DND-41 (cell line): ENCODE data around the gene FITM1.
A peak's percentile ranks its signal among the peaks of the same experiment; 100 is the strongest.

ENCODE experiments used
- ATAC-seq: fragments of 200-7000 bp; cut with Tn5 transposase; 3 replicates; pipeline ENCODE4 v1.9.1; 2021; ENCODE audit warnings: low read depth; ENCODE audit not compliant: insufficient read depth
- DNase-seq: peaks from one replicate; pipeline ENCODE4 v3.0.0-alpha.2; 2020
- H2AFZ ChIP-seq: 2 replicates; pipeline ENCODE4 v1.6.0; 2012; ENCODE audit warnings: low read depth, low read length
- H3K27ac ChIP-seq: 2 replicates; pipeline ENCODE4 v1.5.1; 2012; ENCODE audit warnings: low read length, inconsistent platforms
- H3K27me3 ChIP-seq: fragments of 200-600 bp; sonication (generic); 2 replicates; pipeline ENCODE4 v1.6.0; 2012; ENCODE audit warnings: low read length, mild to moderate bottlenecking, inconsistent platforms; ENCODE audit not compliant: insufficient read depth, poor library complexity
- H3K36me3 ChIP-seq: 2 replicates; pipeline ENCODE4 v1.5.1; 2012; ENCODE audit warnings: low read length, inconsistent platforms; ENCODE audit not compliant: insufficient read depth
- H3K4me1 ChIP-seq: 2 replicates; pipeline ENCODE4 v1.5.1; 2012; ENCODE audit warnings: mild to moderate bottlenecking, low read length; ENCODE audit not compliant: insufficient read depth
- H3K4me2 ChIP-seq: 2 replicates; pipeline ENCODE4 v1.6.0; 2012; ENCODE audit warnings: mild to moderate bottlenecking, moderate library complexity, low read length, inconsistent platforms; ENCODE audit not compliant: insufficient read depth
- H3K4me3 ChIP-seq, 2 experiments: fragments of 200-600 bp in 1 of 2; shearing (Covaris generic) in 1 of 2; 2 replicates each; pipeline ENCODE4 v1.5.1; 2012 to 2016; ENCODE audit warnings: inconsistent platforms in 2 of 2, low read length in 2 of 2, mild to moderate bottlenecking in 2 of 2, low read depth in 1 of 2, moderate library complexity in 1 of 2
- H3K79me2 ChIP-seq: 2 replicates; pipeline ENCODE4 v1.6.0; 2012; ENCODE audit warnings: low read length, inconsistent platforms; ENCODE audit not compliant: insufficient read depth
- H3K9ac ChIP-seq: 2 replicates; pipeline ENCODE4 v1.6.0; 2012; ENCODE audit warnings: low read depth, mild to moderate bottlenecking, inconsistent platforms, low read length, moderate library complexity
- H3K9me3 ChIP-seq: 2 replicates; pipeline ENCODE4 v1.5.1; 2012; ENCODE audit warnings: low read length, moderate library complexity, mild to moderate bottlenecking, inconsistent platforms; ENCODE audit not compliant: insufficient read depth, severe bottlenecking
- H4K20me1 ChIP-seq: 2 replicates; pipeline ENCODE4 v1.6.0; 2012; ENCODE audit warnings: low read length; ENCODE audit not compliant: insufficient read depth
- CTCF ChIP-seq: IDR thresholded peaks from 2 replicates; pipeline ENCODE4 v1.5.1; 2012; ENCODE audit warnings: borderline replicate concordance, low read length, moderate library complexity, mild to moderate bottlenecking; ENCODE audit not compliant: poor library complexity, severe bottlenecking; ENCODE audit errors: extremely low read depth
- EZH2 ChIP-seq: IDR thresholded peaks from 3 replicates; pipeline ENCODE4 v1.6.1; 2012; ENCODE audit warnings: borderline replicate concordance, low read depth, mild to moderate bottlenecking, moderate library complexity, low read length, inconsistent platforms; ENCODE audit not compliant: severe bottlenecking

Gene FITM1

GRCh38 chr14:24138396-24139271 lies 8.2 kb downstream of the FITM1 start:
- H3K9me3 ChIP-seq, result no peaks in the 10 kb centered on the region
- H3K27ac ChIP-seq, result no peak overlapping the region
- H3K4me3 ChIP-seq, result peak overlapping the region in 1 of 2 experiments; percentile 95; a peak in 2 of 4 replicates
- peak overlapping the region; percentile 10; the same call in 1 of the 2 replicates for H3K9ac ChIP-seq
- TF ChIP-seq CTCF, result no peak
- TF ChIP-seq EZH2, result no peak
- peaks cover 54% of the 10 kb centered on the region for H3K79me2 ChIP-seq
- no peaks in the 10 kb centered on the region for H3K27me3 ChIP-seq
- peaks cover 67% of the 10 kb centered on the region for H3K4me1 ChIP-seq
- no peak for DNase-seq
- H3K36me3 ChIP-seq, result peaks cover 44% of the 10 kb centered on the region
- H4K20me1 ChIP-seq, result peaks cover 32% of the 10 kb centered on the region; the same call in 1 of the 2 replicates
- ATAC-seq, result no peak
- H3K4me2 ChIP-seq, result peak overlapping the region; percentile 74; the same call in 1 of the 2 replicates
- H2AFZ ChIP-seq, result no peak overlapping the region

- Histone ChIP-seq H3K4me3 (peak overlapping the region in 1 of 2 experiments; percentile 74; a peak in 2 of 4 replicates), H3K9me3 (no peaks in the 10 kb centered on the region), H3K9ac (peak overlapping the region; percentile 19; the same call in 1 of the 2 replicates), H3K4me1 (peaks cover 73% of the 10 kb centered on the region), H3K27ac (peak overlapping the region; percentile 20; the same call in 1 of the 2 replicates), H4K20me1 (peaks cover 32% of the 10 kb centered on the region; the same call in 1 of the 2 replicates), H3K36me3 (peaks cover 51% of the 10 kb centered on the region), H3K27me3 (no peaks in the 10 kb centered on the region), H2AFZ (no peak overlapping the region), H3K4me2 (peak overlapping the region; percentile 74), H3K79me2 (peaks cover 61% of the 10 kb centered on the region)
- ATAC-seq, result no peak
- DNase-seq, result no peak
- TF ChIP-seq EZH2 (no peak), CTCF (no peak)
Measured at GRCh38 chr14:24139272-24139934, 8.9 kb downstream of the FITM1 start.

- H3K9me3 ChIP-seq, result no peaks in the 10 kb centered on the region
- peaks cover 38% of the 10 kb centered on the region; the same call in 1 of the 2 replicates for H4K20me1 ChIP-seq
- H3K9ac ChIP-seq, result peak within 1 kb of the TSS; percentile 83
- peak; percentile 100 for DNase-seq
- peaks cover 84% of the 10 kb centered on the region for H3K4me1 ChIP-seq
- peak within 1 kb of the TSS; percentile 39 to 74 for H3K4me3 ChIP-seq
- H3K36me3 ChIP-seq, result peaks cover 62% of the 10 kb centered on the region
- no peaks in the 10 kb centered on the region for H3K27me3 ChIP-seq
- ATAC-seq, result peak; percentile 87
- no peak for TF ChIP-seq EZH2
- peak; percentile 54 for TF ChIP-seq CTCF
- H3K27ac ChIP-seq, result peak within 1 kb of the TSS; percentile 94
- H2AFZ ChIP-seq, result peak within 1 kb of the TSS; percentile 77
- peaks cover 77% of the 10 kb centered on the region for H3K79me2 ChIP-seq
- H3K4me2 ChIP-seq, result peak within 1 kb of the TSS; percentile 79
Measured at GRCh38 chr14:24141097-24141880, 10.8 kb downstream of the FITM1 start, which contains the start of gene EMC9. Gene EMC9, minus strand, starts transcription at chr14:24141591. Its CDS starts 287 bp downstream, at chr14:24141304.
